ENCODE data around the gene PCDHGA6.
"Not testable (repeated sequence)": the region's sequence is repeated elsewhere in the genome, so short reads cannot be mapped to it uniquely, and the experiment has no call there.

PCDHGA6 gene

GRCh38 chr5:141402553-141403243 lies 29.0 kb downstream of the PCDHGA6 start, which contains the start of gene PCDHGA9:
TSS of gene PCDHGA9 (plus strand) at chr5:141402778. CDS start at chr5:141402953, 175 bp downstream.
- no peak for DNase-seq (ENCODE audit: extremely low read depth, low read depth)
- peak; percentile 36 for TF ChIP-seq CTCF (IDR thresholded peaks at IDR 0.05; ENCODE audit: low read depth, low read length)

GRCh38 chr5:141403387-141403786 lies 29.7 kb downstream of the PCDHGA6 start:
- TF ChIP-seq CTCF (IDR thresholded peaks at IDR 0.05; ENCODE audit: low read depth, low read length): no peak
- no peak for DNase-seq (ENCODE audit: extremely low read depth, low read depth)

DNA sequence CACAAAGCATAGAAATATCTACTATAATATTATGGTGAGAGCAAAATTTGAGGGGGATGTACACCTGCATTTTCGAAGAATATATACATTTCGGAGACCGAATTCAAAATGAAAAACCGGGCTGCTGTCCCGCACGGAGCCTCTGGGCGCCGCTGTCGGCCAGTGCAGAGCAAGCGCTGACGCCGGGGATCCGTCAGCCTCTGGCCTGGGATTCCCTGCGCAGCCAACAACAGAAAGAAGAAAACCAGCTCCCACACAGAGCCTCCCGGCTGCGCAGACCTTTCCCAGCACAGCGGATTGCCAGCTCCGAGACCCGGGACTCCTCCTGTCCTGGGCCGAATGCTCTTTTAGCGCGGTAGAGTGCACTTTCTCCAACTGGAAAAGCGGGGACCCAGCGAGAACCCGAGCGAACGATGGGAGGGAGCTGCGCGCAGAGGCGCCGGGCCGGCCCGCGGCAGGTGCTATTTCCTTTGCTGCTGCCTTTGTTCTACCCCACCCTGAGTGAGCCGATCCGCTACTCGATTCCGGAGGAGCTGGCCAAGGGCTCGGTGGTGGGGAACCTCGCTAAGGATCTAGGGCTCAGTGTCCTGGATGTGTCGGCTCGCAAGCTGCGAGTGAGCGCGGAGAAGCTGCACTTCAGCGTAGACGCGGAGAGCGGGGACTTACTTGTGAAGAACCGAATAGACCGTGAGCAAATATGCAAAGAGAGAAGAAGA lies 34.3 kb downstream of the PCDHGA6 start, which contains the start of gene PCDHGB6:
Gene PCDHGB6 (plus strand): TSS at position 232 of the 716 bp plus-strand sequence. CDS start 182 bp downstream, at position 414.
- peak; percentile 53 for TF ChIP-seq CTCF (IDR thresholded peaks at IDR 0.05; ENCODE audit: low read depth, low read length)
- DNase-seq (ENCODE audit: extremely low read depth, low read depth): not testable (repeated sequence)

- no peak for DNase-seq (ENCODE audit: extremely low read depth, low read depth)
- TF ChIP-seq CTCF (IDR thresholded peaks at IDR 0.05; ENCODE audit: low read depth, low read length): no peak
Measured at GRCh38 chr5:141409598-141410306, 36.1 kb downstream of the PCDHGA6 start.

DNA sequence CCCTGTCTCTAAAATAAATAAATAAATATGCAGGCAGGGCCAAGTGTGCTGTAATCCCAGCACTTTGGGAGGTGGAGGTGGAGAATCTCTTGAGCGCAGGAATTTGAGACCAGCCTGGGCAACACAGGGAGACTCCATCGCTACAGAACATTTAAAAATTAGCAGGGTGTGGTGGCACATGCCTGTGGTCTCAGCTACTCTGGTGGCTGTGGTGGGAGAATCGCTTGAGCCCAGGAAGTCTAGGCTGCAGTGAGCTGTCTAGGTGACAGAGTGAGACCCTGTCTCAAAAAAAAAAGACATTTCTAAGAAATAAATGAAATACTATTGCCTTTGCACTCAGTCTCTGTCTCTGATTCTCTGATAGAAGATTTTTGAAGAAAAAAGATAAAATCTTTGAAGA lies 37.9 kb downstream of the PCDHGA6 start:
- no peak for DNase-seq (ENCODE audit: extremely low read depth, low read depth)
- TF ChIP-seq CTCF (IDR thresholded peaks at IDR 0.05; ENCODE audit: low read depth, low read length): no peak

DNA sequence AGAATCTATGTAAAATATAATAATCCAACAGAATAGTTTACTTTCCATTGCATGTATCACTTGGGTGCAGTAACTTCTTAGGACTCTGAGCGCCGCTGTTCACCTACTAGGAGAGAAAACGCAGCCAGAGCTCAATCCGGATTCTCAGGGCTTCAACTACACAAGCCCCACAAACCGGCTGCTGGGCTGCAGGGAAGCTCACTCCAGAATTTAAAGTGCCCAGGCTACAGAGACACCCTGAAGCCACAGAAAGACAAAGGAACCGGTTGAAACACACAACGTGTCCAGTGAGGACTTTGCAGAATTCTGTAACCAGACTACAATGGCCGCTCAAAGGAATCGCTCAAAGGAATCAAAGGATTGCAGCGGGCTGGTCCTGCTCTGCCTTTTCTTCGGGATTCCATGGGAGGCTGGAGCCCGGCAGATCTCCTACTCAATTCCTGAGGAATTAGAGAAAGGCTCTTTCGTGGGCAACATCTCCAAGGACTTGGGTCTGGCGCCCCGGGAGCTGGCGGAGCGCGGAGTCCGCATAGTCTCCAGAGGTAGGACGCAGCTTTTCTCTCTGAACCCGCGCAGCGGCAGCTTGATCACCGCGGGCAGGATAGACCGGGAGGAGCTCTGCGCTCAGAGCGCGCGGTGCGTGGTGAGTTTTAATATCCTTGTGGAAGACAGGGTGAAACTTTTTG lies 39.3 kb downstream of the PCDHGA6 start, which contains the start of gene PCDHGA10:
Gene PCDHGA10 (plus strand): TSS at position 134 of the 686 bp plus-strand sequence. CDS start 189 bp downstream, at position 323.
- peak; percentile 73 for TF ChIP-seq CTCF (IDR thresholded peaks at IDR 0.05; ENCODE audit: low read depth, low read length)
- peak; percentile 42 for DNase-seq (ENCODE audit: extremely low read depth, low read depth)

Measured in AG09319 (cell line).